22Rv1 (cell line): Measurements from ENCODE around the gene PHRF1.
A peak's percentile ranks its signal among the peaks of the same experiment; 100 is the strongest.

Experiments
- H3K27ac ChIP-seq: fragments of 450-650 bp; 2 replicates; pipeline ENCODE4 v1.5.1; 2017
- CTCF ChIP-seq: fragments of 450-650 bp; IDR thresholded peaks from 2 replicates; pipeline ENCODE4 v1.5.1; 2017; ENCODE audit warnings: mild to moderate bottlenecking
- ZFX ChIP-seq: fragments of 450-650 bp; IDR thresholded peaks from 2 replicates; pipeline ENCODE4 v1.6.1; 2017; ENCODE audit warnings: antibody characterized with exemption, borderline replicate concordance

Gene PHRF1

GRCh38 chr11:575313-575995, 816 bp upstream of the PHRF1 start:
- H3K27ac ChIP-seq, result peak overlapping the region; percentile 91
- TF ChIP-seq ZFX (no peak), CTCF (no peak)

- peak overlapping the region; percentile 91 for H3K27ac ChIP-seq
- TF ChIP-seq ZFX (no peak), CTCF (no peak)
Measured at GRCh38 chr11:576811-577610, 741 bp downstream of the PHRF1 start.

DNA sequence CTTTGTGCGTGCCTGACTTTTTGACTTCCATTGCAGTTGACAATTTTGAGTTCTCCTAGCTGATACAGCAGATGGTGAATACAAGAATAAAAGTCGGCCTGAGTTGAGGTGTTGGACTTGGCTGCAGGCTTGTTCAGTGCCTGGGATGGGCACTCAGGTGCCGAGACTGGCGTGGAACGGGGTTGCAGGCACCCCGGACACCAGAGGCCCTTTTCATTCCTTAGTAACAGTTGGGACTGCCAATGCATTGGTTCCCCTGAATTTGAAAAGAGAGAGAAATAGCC, 1.3 kb downstream of the PHRF1 start:
- peak overlapping the region; percentile 91 for H3K27ac ChIP-seq
- TF ChIP-seq ZFX (no peak), CTCF (no peak)

DNA sequence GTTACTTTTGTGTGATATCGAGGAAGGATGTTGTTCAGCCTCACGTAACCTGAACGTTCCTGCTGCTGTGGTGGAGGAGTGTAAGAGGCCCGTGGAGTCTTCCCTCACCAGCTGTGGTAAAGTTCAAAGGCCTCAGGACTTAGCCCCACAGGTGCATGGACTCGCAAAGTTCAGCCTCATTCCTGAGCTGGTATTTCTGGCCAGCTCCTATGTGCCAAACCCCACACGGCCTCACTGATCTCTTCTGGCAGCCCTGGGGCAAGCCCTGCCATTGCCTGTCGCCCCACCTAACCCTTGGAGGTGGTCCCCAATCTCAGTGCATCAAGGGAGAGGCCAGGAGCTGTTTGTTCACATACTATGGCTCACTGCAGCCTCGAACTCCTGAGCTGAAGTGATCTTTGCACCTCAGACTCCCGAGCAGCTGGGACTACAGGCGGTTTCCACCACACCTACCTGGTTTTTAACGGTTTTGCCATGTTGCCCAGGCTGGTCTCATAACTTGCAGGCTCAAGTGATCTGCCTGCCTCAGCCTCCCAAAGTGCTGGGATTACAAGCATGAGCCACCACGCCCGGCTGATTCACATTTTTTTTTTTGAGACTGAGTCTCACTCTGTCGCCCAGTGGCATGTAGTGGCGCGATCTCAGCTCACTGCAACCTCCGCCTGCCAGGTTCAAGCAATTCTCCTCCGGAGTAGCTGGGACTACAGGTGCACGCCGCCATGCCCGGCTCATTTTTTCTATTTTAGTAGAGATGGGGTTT, 2.2 kb downstream of the PHRF1 start:
- TF ChIP-seq ZFX, result no peak
- TF ChIP-seq CTCF, result no peak
- 0 out of 2 replicates have a peak overlapping the region, but pooled peaks have one; percentile 91 for H3K27ac ChIP-seq

DNA sequence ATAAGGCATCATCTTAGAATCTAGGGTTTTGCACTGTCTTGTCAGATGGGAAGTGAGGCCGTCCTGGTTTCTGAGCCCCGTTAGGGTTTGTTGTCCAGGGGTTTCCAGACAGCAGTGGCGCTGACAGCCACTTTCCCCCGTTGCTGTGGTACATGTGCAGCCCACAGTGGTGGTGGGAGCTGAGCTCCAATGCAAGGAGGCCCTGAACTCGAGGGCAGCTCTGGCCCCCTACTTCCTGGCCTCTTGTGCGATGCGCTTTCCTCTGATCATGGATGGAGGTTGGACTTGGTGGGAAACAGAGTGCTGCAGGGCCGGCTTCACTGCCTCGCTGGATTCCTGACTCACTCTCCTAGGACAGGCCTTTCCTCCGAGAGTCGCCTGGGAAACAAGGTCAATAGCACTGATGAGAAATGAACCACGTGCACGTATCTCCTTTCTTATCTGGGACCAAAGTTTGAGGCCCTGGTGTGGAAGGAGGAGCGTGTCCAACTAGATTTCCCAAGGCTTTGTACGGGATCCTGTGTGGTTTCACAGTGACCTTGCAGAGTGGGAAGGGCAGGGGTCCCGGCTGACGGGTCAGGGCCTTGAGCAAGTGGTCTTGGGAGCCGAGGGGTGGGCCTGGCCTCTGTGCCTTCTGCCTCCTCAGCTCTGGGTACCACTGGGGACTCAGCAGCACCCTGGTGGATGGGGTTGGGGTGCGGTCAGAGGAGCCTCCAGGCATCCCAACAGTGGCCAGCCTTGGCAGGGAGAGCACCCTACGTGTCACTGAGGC, 3.7 kb downstream of the PHRF1 start:
- TF ChIP-seq CTCF (no peak), ZFX (no peak)
- no peak overlapping the region for H3K27ac ChIP-seq

- H3K27ac ChIP-seq, result no peak overlapping the region
- TF ChIP-seq CTCF (no peak), ZFX (no peak)
Measured at GRCh38 chr11:581342-581741, 5.1 kb downstream of the PHRF1 start.
